NOMO-1 treated with DMSO at 0.1 percent for 48 hours (cell line): ENCODE measurements around the gene OR4A5.
"Not testable (repeated sequence)": the region's sequence is repeated elsewhere in the genome, so short reads cannot be mapped to it uniquely, and the experiment has no call there.

Source experiments
- DNase-seq: peaks from one replicate; lab custom pipeline; 2025; ENCODE audit not compliant: unreplicated experiment; lab: John Stamatoyannopoulos, UW

The OR4A5 gene

GRCh38 chr11:54706532-54706931 lies at the start of gene OR4A5:
OR4A5 (plus strand) TSS chr11:54706832; CDS start chr11:54706885, 53 bp downstream.
- not testable (repeated sequence) for DNase-seq

GRCh38 chr11:54720094-54720493 lies 13.5 kb downstream of the OR4A5 start:
- DNase-seq = not testable (repeated sequence)
